ENCODE measurements around the gene DYSF.

GRCh38 chr2:71629273-71629672 is 175.9 kb downstream of the DYSF start:
- TF ChIP-seq, protein P1, sequence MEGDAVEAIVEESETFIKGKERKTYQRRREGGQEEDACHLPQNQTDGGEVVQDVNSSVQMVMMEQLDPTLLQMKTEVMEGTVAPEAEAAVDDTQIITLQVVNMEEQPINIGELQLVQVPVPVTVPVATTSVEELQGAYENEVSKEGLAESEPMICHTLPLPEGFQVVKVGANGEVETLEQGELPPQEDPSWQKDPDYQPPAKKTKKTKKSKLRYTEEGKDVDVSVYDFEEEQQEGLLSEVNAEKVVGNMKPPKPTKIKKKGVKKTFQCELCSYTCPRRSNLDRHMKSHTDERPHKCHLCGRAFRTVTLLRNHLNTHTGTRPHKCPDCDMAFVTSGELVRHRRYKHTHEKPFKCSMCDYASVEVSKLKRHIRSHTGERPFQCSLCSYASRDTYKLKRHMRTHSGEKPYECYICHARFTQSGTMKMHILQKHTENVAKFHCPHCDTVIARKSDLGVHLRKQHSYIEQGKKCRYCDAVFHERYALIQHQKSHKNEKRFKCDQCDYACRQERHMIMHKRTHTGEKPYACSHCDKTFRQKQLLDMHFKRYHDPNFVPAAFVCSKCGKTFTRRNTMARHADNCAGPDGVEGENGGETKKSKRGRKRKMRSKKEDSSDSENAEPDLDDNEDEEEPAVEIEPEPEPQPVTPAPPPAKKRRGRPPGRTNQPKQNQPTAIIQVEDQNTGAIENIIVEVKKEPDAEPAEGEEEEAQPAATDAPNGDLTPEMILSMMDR (IDR thresholded peaks at IDR 0.05; ENCODE audit: low read depth, low read length, poor library complexity, severe bottlenecking), result no peak
- no peak for TF ChIP-seq EZH2phosphoT487 (IDR thresholded peaks at IDR 0.05; ENCODE audit: borderline replicate concordance, low read length)
